Measurements from ENCODE around the gene CABYR. TPM values are rescaled to one million over a fixed set of nuclear protein-coding genes. Genes with fewer than 3 reads are reported as not detected.

CABYR gene
- total and polyA plus RNA-seq, 4 donors: 0.39 to 1.6 (median 0.94) TPM

DNA sequence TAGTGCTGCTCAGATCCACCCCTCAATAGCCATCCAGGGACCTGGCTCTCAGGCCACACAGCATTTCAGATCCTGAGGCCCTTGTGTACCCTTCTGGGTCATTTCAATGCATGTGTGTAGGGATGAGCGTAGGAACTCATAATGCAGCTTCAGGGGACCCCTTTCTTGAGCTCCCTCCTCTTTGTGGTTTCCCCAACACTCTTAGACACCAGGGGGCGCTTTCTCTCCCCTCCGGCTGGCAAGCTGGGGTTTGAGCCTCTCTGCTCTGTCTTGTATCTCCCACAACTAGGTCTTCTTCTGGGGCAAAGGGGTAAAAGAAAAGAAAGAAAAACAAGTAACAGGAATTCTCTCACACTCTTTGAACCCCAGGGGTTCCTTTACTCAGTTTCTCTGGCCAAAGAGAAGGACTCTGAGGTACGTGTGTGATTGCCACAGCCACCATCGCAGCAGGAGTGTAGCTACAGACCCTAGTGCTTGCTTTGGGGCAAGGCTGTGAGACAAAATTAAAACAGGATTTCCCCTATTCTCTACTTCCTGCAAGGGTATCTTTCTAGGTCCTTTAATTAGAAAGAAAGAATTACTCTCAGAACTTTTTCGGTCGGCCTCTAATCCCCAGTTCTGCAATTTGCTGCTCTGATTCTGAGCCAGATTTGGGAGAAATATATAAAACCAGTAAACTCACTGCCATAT, 38.0 kb downstream of the CABYR start:
- WGBS, 2 donors: 74 to 77% methylated on average over 7 of the region's 7 CpGs
- peak; percentile 63 to 67 (median 66) for DNase-seq

DNA sequence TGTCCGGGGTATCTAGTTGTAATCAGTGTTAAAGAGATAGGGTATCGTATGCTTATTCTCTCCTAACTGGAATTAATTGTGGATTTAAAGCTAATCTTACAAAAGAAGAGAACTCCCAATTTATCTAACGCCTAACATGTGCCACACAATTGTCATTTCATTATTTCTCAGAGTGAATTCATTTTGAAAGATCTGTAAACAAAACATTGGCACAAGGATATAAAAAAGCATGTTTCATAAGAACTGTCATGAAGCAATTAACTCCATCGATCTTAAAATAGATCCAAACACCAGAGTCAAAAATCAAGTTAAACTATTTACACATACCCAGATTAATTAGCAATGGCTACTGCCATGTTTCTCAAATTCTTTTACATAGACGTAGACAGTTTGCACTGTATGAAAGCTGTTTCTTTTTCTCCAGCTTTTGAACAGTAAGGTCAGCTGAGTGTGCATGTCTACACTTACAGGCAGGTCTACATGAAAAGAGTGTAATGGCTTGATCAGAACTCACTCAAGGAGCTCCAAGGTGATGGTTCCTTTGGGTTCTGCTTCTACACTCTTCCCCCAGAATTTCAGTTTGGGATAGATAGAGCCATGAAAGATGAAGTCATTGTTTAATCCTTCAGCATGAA, 38.8 kb downstream of the CABYR start:
- 78 to 80% methylated on average over 5 of the region's 5 CpGs for WGBS, 2 donors
- ATAC-seq (ENCODE audit: insufficient read depth, low FRiP score) (no peak), DNase-seq (no peak)
- H3K27ac ChIP-seq (ENCODE audit: low read depth in 1 of 2, low read length in 1 of 2): no peak overlapping the region
- TF ChIP-seq, protein P1, sequence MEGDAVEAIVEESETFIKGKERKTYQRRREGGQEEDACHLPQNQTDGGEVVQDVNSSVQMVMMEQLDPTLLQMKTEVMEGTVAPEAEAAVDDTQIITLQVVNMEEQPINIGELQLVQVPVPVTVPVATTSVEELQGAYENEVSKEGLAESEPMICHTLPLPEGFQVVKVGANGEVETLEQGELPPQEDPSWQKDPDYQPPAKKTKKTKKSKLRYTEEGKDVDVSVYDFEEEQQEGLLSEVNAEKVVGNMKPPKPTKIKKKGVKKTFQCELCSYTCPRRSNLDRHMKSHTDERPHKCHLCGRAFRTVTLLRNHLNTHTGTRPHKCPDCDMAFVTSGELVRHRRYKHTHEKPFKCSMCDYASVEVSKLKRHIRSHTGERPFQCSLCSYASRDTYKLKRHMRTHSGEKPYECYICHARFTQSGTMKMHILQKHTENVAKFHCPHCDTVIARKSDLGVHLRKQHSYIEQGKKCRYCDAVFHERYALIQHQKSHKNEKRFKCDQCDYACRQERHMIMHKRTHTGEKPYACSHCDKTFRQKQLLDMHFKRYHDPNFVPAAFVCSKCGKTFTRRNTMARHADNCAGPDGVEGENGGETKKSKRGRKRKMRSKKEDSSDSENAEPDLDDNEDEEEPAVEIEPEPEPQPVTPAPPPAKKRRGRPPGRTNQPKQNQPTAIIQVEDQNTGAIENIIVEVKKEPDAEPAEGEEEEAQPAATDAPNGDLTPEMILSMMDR (IDR thresholded peaks at IDR 0.05; ENCODE audit: control extremely low read depth, extremely low read depth): no peak
- H3K27me3 ChIP-seq (ENCODE audit: control insufficient read depth in 3 of 3, insufficient read depth in 3 of 3, low read length in 2 of 3): no peaks in the 10 kb centered on the region
- H3K4me3 ChIP-seq: no peak overlapping the region
- H3K36me3 ChIP-seq (ENCODE audit: control insufficient read depth in 4 of 4, insufficient read depth in 4 of 4, low read length in 4 of 4): peaks cover 6 to 14% (median 10%) of the 10 kb centered on the region in 4 donors
- H3K9ac ChIP-seq (ENCODE audit: insufficient read depth in 1 of 2, low read length in 2 of 2): no peak overlapping the region
- peaks cover 0 to 4% (median 2%) of the 10 kb centered on the region in 5 donors for H3K4me1 ChIP-seq (ENCODE audit: control insufficient read depth in 5 of 5, insufficient read depth in 5 of 5, low read length in 5 of 5)
- H3K9me3 ChIP-seq (ENCODE audit: control insufficient read depth in 4 of 4, insufficient read depth in 3 of 4, low read length in 3 of 4): no peaks in the 10 kb centered on the region

More for the DNA sequence above, 38.0 kb downstream of the CABYR start:
- H3K9ac ChIP-seq (ENCODE audit: insufficient read depth in 1 of 2, low read length in 2 of 2): no peak overlapping the region
- no peak overlapping the region for H3K27ac ChIP-seq (ENCODE audit: low read depth in 1 of 2, low read length in 1 of 2)
- no peaks in the 10 kb centered on the region for H3K9me3 ChIP-seq (ENCODE audit: control insufficient read depth in 4 of 4, insufficient read depth in 3 of 4, low read length in 3 of 4)
- TF ChIP-seq, protein P1 (IDR thresholded peaks at IDR 0.05; ENCODE audit: control extremely low read depth, extremely low read depth): peak; percentile 27
- no peak overlapping the region for H3K4me3 ChIP-seq
- H3K36me3 ChIP-seq (ENCODE audit: control insufficient read depth in 4 of 4, insufficient read depth in 4 of 4, low read length in 4 of 4): peaks cover 6 to 14% (median 10%) of the 10 kb centered on the region in 4 donors
- peak; percentile 75 for ATAC-seq (ENCODE audit: insufficient read depth, low FRiP score)
- H3K27me3 ChIP-seq (ENCODE audit: control insufficient read depth in 3 of 3, insufficient read depth in 3 of 3, low read length in 2 of 3): no peaks in the 10 kb centered on the region
- H3K4me1 ChIP-seq (ENCODE audit: control insufficient read depth in 5 of 5, insufficient read depth in 5 of 5, low read length in 5 of 5): peaks cover 0 to 4% (median 2%) of the 10 kb centered on the region in 5 donors

DNA sequence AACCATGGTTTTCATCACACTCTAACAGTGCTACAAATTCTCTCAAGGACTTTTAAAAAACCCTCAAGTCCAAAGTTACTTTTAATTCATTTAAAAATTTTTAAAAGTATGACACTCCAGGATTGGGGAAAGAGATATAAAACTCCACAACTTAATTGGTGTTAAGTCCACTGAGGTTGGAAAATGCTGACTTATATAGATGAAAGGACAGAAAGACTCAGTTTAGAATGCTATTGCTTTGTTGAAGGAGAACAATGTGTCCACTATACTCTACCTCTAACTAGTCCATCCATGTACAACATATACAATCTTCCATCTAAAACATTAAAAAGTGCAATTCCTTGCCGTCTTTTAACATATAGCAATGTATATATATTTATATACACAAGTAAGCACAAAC, 41.2 kb downstream of the CABYR start:
- no peaks in the 10 kb centered on the region for H3K9me3 ChIP-seq (ENCODE audit: control insufficient read depth in 4 of 4, insufficient read depth in 3 of 4, low read length in 3 of 4)
- WGBS, 2 donors: 89 to 97% methylated on average over 1 of the region's 1 CpG
- no peaks in the 10 kb centered on the region for H3K27me3 ChIP-seq (ENCODE audit: control insufficient read depth in 3 of 3, insufficient read depth in 3 of 3, low read length in 2 of 3)
- no peak overlapping the region for H3K4me3 ChIP-seq
- TF ChIP-seq, protein P1 (IDR thresholded peaks at IDR 0.05; ENCODE audit: control extremely low read depth, extremely low read depth): no peak
- peaks cover 0 to 4% (median 2%) of the 10 kb centered on the region in 5 donors for H3K4me1 ChIP-seq (ENCODE audit: control insufficient read depth in 5 of 5, insufficient read depth in 5 of 5, low read length in 5 of 5)
- H3K27ac ChIP-seq (ENCODE audit: low read depth in 1 of 2, low read length in 1 of 2): no peak overlapping the region
- no peak for ATAC-seq (ENCODE audit: insufficient read depth, low FRiP score)
- H3K9ac ChIP-seq (ENCODE audit: insufficient read depth in 1 of 2, low read length in 2 of 2): no peak overlapping the region
- peaks cover 0 to 9% (median 7%) of the 10 kb centered on the region in 4 donors for H3K36me3 ChIP-seq (ENCODE audit: control insufficient read depth in 4 of 4, insufficient read depth in 4 of 4, low read length in 4 of 4)
- DNase-seq: no peak
